HG02943 (cell line): ENCODE results near the gene KLRD1.
"Not testable (repeated sequence)": the region's sequence is repeated elsewhere in the genome, so short reads cannot be mapped to it uniquely, and the experiment has no call there.

Source experiments
- ATAC-seq: cut with Tn5 transposase; IDR thresholded peaks from one replicate; pipeline ENCODE4 v1.9.1; 2021; ENCODE audit warnings: mild to moderate bottlenecking, low read depth, moderate library complexity; ENCODE audit not compliant: unreplicated experiment

KLRD1 gene

GRCh38 chr12:10336196-10336595 lies 28.5 kb downstream of the KLRD1 start:
- ATAC-seq: not testable (repeated sequence)

GRCh38 chr12:10338470-10338869 lies 30.8 kb downstream of the KLRD1 start:
- ATAC-seq: not testable (repeated sequence)

GRCh38 chr12:10339053-10339840 lies 31.6 kb downstream of the KLRD1 start:
- ATAC-seq: no peak

GRCh38 chr12:10340946-10341345 lies 33.3 kb downstream of the KLRD1 start:
- ATAC-seq: not testable (repeated sequence)

- no peak for ATAC-seq
Observed at GRCh38 chr12:10341892-10342509, 34.3 kb downstream of the KLRD1 start.

GRCh38 chr12:10351457-10351856 lies 43.8 kb downstream of the KLRD1 start:
- not testable (repeated sequence) for ATAC-seq

GRCh38 chr12:10354071-10354470 lies 46.4 kb downstream of the KLRD1 start:
- no peak for ATAC-seq

- no peak for ATAC-seq
Observed at GRCh38 chr12:10354502-10354901, 46.8 kb downstream of the KLRD1 start.

- no peak for ATAC-seq
Observed at GRCh38 chr12:10358131-10358530, 50.5 kb downstream of the KLRD1 start.

- ATAC-seq: no peak
Observed at GRCh38 chr12:10358969-10359368, 51.3 kb downstream of the KLRD1 start.

GRCh38 chr12:10361084-10361483 lies 53.4 kb downstream of the KLRD1 start:
- no peak for ATAC-seq

GRCh38 chr12:10361622-10362021 lies 54.0 kb downstream of the KLRD1 start:
- no peak for ATAC-seq

GRCh38 chr12:10362325-10362724 lies 54.7 kb downstream of the KLRD1 start:
- ATAC-seq: no peak

- no peak for ATAC-seq
Observed at GRCh38 chr12:10362828-10363657, 55.4 kb downstream of the KLRD1 start.

GRCh38 chr12:10363658-10363913 lies 55.9 kb downstream of the KLRD1 start:
- ATAC-seq: no peak

- ATAC-seq: peak; percentile 79
Observed at GRCh38 chr12:10363914-10364814, 56.5 kb downstream of the KLRD1 start.

- ATAC-seq: peak; percentile 58
Observed at GRCh38 chr12:10364815-10365622, 57.3 kb downstream of the KLRD1 start.

GRCh38 chr12:10365696-10366405 lies 58.2 kb downstream of the KLRD1 start:
- ATAC-seq: no peak

- no peak for ATAC-seq
Observed at GRCh38 chr12:10366875-10367274, 59.2 kb downstream of the KLRD1 start.
